ENCODE results near the gene GNAS.

Gene GNAS

DNA sequence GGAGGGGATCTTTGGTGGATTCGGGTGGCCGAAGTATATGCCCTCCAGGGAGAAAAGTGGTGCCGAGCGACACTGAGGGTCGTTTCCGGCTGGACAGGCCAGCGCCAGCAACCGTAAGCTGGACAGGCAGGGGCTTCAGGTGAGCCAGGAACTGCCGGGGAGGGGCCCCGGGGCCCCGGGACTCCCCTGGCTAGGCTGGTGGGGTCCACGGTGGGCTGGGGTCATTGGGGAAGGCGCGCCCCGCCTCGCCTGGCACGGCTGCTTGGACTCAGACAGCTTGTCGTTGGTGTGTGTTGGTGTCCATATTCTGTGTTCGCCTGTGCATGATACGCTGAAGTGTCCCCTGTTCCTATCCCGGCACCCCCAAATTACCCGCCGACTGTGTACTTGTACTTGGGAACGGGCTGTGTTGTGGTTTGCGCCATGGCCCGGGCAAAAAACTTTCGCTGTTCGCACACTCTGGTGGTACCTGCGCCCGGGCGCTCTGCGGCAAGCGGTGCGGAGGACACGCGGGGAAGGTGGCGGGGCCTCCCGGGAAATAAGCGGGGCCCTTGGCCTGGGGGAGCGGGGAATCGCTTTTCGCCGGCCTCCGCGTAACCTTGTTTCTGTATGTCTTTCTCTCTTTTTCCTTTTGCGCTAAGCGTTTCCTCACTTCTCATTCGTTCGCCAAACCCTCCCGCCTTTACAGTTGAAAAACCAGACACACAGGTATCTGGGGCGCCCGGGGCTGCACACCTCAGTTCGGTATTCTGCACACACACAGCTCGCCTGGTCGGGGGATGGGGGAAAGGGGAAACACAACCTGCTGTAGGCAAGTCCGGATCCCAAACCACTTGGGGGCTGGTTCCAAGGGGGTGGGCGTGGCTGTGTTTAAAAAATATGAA lies 3.2 kb downstream of the GNAS start:
- no peak overlapping the region for H3K4me3 ChIP-seq (replicated peaks; ENCODE audit: low read depth, low read length)
- TF ChIP-seq, protein P1, sequence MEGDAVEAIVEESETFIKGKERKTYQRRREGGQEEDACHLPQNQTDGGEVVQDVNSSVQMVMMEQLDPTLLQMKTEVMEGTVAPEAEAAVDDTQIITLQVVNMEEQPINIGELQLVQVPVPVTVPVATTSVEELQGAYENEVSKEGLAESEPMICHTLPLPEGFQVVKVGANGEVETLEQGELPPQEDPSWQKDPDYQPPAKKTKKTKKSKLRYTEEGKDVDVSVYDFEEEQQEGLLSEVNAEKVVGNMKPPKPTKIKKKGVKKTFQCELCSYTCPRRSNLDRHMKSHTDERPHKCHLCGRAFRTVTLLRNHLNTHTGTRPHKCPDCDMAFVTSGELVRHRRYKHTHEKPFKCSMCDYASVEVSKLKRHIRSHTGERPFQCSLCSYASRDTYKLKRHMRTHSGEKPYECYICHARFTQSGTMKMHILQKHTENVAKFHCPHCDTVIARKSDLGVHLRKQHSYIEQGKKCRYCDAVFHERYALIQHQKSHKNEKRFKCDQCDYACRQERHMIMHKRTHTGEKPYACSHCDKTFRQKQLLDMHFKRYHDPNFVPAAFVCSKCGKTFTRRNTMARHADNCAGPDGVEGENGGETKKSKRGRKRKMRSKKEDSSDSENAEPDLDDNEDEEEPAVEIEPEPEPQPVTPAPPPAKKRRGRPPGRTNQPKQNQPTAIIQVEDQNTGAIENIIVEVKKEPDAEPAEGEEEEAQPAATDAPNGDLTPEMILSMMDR (IDR thresholded peaks at IDR 0.05; ENCODE audit: low read depth, low read length, missing control alignments), result no peak
- DNase-seq (ENCODE audit: extremely low read depth, low read depth), result no peak

DNA sequence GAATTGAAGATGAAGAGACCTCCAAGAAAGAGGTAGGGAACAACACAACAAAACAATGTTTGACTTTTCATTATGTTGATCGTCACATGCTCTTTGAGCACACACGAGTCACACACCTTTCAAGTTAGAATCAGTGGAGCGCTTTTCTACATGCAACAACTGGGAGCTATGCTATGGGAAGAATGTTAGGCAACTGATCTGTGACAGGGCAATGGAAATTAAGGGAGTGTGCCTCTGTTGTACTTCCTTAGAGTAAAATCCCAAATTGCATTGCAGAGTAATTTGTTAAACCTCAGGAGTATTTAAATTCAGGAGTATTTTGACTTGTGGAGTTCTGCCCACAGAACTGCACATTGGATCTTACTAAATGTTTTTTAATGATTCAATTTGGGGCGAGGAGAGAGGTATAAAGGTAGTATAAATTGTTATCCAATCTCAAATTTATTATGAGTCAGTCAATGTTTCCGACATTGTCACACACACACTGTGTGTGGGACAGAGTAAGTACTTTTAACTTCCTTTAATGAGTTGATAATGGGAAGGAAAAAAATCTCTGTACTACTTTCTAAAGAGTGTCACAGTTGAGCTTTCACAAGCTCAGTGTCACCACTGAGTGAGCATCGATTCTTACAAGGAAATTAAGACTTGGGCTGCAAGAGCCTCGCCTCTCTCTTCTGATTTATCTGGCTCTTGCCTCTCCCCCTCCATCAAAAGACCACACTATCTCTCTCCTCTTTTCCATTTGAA lies 10.7 kb downstream of the GNAS start:
- no peak for DNase-seq (ENCODE audit: extremely low read depth, low read depth)
- no peak overlapping the region for H3K4me3 ChIP-seq (replicated peaks; ENCODE audit: low read depth, low read length)
- TF ChIP-seq, protein P1 (IDR thresholded peaks at IDR 0.05; ENCODE audit: low read depth, low read length, missing control alignments), result no peak

DNA sequence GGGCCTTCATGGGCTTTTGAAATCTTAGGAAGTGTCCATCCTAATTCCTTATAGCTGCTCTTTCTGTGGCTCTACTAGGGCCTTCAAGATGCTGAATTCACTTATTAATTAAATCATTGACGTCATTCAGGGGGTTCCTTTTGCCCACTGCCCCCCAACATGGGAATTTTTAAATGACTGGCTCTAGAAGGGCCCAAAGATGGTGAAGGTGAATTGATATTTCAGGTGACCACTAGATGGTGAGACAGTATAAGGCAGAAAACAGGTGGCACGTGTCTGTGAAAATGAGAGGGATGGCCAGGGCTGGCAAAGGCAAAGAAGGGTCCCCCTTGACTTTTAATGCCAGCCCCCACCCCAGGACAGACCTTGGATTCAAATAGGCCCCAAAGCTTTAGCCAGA lies 11.8 kb downstream of the GNAS start:
- no peak overlapping the region for H3K4me3 ChIP-seq (replicated peaks; ENCODE audit: low read depth, low read length)
- no peak for DNase-seq (ENCODE audit: extremely low read depth, low read depth)
- TF ChIP-seq, protein P1 (IDR thresholded peaks at IDR 0.05; ENCODE audit: low read depth, low read length, missing control alignments), result peak; percentile 5

DNA sequence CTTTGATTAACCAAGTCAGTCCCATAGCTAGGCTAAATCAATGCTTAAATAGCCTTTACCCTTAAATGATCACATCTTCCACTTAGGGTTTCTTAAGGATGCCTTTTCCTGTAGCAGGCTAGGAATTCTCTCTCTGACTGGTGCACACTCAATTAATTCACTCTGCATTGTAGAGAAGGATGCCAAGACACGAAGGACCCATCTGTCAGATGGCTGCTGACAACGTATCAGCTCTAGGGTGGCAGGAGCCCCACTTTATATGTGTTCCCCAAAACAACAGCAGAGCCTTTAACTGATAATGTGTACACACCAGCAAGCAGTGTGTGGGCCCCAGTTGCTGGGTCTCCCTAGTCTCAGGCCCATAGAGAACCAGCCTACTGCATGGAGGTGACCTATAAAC lies 13.3 kb downstream of the GNAS start:
- H3K4me3 ChIP-seq (replicated peaks; ENCODE audit: low read depth, low read length), result no peak overlapping the region
- TF ChIP-seq, protein P1 (IDR thresholded peaks at IDR 0.05; ENCODE audit: low read depth, low read length, missing control alignments), result no peak
- no peak for DNase-seq (ENCODE audit: extremely low read depth, low read depth)

DNA sequence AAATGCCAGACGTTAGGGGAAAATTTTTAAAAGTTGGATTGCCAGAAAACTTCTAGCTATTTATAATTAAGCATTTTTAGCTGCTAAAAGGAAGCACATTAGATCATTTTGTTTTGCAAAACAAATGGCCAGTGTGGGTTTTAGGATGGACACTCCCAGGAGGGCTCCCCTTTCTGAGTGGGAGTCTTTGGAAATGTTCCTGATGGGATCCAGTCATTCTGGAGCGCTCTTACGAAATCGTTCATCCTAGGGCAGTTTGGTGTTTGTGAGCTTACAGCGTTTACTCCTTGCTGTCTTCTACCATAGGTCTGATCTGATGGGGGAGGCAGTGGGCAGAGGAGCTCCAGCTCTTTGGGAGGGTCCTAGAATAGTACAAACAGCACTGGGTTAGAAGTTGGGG lies 14.7 kb downstream of the GNAS start:
- no peak for DNase-seq (ENCODE audit: extremely low read depth, low read depth)
- TF ChIP-seq, protein P1 (IDR thresholded peaks at IDR 0.05; ENCODE audit: low read depth, low read length, missing control alignments), result no peak
- no peak overlapping the region for H3K4me3 ChIP-seq (replicated peaks; ENCODE audit: low read depth, low read length)

DNA sequence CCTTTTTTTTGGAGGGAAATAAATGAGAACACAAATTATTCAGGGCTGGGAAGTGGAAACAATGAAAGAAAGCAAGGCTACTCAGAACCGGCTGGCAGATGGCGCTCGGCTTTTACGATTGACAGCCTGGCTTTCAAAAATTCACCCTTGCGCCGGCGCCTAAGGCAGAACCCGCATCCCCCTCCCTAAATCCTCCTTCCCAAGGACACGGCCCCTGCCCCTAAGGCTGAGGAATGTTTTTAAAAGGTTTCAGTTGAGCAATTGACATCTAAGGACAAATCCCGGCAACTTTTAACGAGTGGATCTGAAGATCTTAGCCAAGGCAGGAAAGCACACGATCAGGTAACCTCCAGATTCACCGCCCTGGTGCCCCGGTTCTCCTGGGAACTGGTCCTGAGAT lies 16.3 kb downstream of the GNAS start:
- TF ChIP-seq, protein P1 (IDR thresholded peaks at IDR 0.05; ENCODE audit: low read depth, low read length, missing control alignments), result peak; percentile 8
- no peak overlapping the region for H3K4me3 ChIP-seq (replicated peaks; ENCODE audit: low read depth, low read length)
- DNase-seq (ENCODE audit: extremely low read depth, low read depth), result no peak
